CD1c-positive myeloid dendritic cell (primary cell): ENCODE data around the gene TAS2R41.
A peak's percentile ranks its signal among the peaks of the same experiment; 100 is the strongest.
"Not testable (repeated sequence)": the region's sequence is repeated elsewhere in the genome, so short reads cannot be mapped to it uniquely, and the experiment has no call there.

ENCODE experiments used
- DNase-seq: peaks from one replicate; pipeline ENCODE4 v3.0.0-alpha.2; 2016; ENCODE audit errors: extremely low spot score

Gene TAS2R41

GRCh38 chr7:143456992-143457793 is 20.5 kb upstream of the TAS2R41 start:
- DNase-seq = no peak

- DNase-seq = peak; percentile 61
Observed at GRCh38 chr7:143458263-143458662, 19.4 kb upstream of the TAS2R41 start.

- no peak for DNase-seq
Observed at GRCh38 chr7:143458681-143459080, 19.0 kb upstream of the TAS2R41 start.

GRCh38 chr7:143459359-143459758 is 18.3 kb upstream of the TAS2R41 start:
- no peak for DNase-seq

- DNase-seq = no peak
Observed at GRCh38 chr7:143460271-143460979, 17.2 kb upstream of the TAS2R41 start.

- DNase-seq = no peak
Observed at GRCh38 chr7:143462045-143462444, 15.6 kb upstream of the TAS2R41 start.

GRCh38 chr7:143463556-143463955 is 14.1 kb upstream of the TAS2R41 start:
- DNase-seq = peak; percentile 40

GRCh38 chr7:143463957-143464356 is 13.7 kb upstream of the TAS2R41 start:
- DNase-seq = no peak

GRCh38 chr7:143467724-143468123 is 9.9 kb upstream of the TAS2R41 start:
- DNase-seq = no peak

- DNase-seq = not testable (repeated sequence)
Observed at GRCh38 chr7:143472071-143472689, 5.5 kb upstream of the TAS2R41 start.

- no peak for DNase-seq
Observed at GRCh38 chr7:143479055-143479766, 1.5 kb downstream of the TAS2R41 start.

GRCh38 chr7:143480501-143480900 is 2.8 kb downstream of the TAS2R41 start:
- DNase-seq = peak; percentile 45

GRCh38 chr7:143484119-143484518 is 6.4 kb downstream of the TAS2R41 start:
- no peak for DNase-seq

- DNase-seq = peak; percentile 61
Observed at GRCh38 chr7:143485094-143485493, 7.4 kb downstream of the TAS2R41 start.

GRCh38 chr7:143485500-143485899 is 7.8 kb downstream of the TAS2R41 start:
- no peak for DNase-seq

GRCh38 chr7:143486266-143486665 is 8.6 kb downstream of the TAS2R41 start:
- DNase-seq = peak; percentile 48

GRCh38 chr7:143487061-143487460 is 9.4 kb downstream of the TAS2R41 start:
- peak; percentile 39 for DNase-seq

GRCh38 chr7:143487566-143487965 is 9.9 kb downstream of the TAS2R41 start:
- peak; percentile 61 for DNase-seq

GRCh38 chr7:143490717-143491306 is 13.1 kb downstream of the TAS2R41 start:
- DNase-seq = peak; percentile 20

GRCh38 chr7:143492043-143492471 is 14.4 kb downstream of the TAS2R41 start:
- peak; percentile 46 for DNase-seq
